Stimulated activated CD8-positive, alpha-beta memory T cell treated with anti-CD3 and anti-CD28 coated beads, Interleukin-4, amount 100 ng/mL, for 4 hours (primary cell): Measurements from ENCODE around the gene TMEM236.

Source experiments
- DNase-seq, 2 donors: peaks; one replicate each; pipeline ENCODE4 v3.0.0-alpha.2; 2020; ENCODE audit warnings: low read depth in 2 of 2, low spot score in 1 of 2

TMEM236 gene

GRCh38 chr10:17787087-17787961 lies 35.3 kb downstream of the TMEM236 start:
- DNase-seq: no peak

- no peak for DNase-seq
These were observed 36.6 kb downstream of the TMEM236 start for GRCh38 chr10:17788646-17789045.

GRCh38 chr10:17789396-17789795 lies 37.4 kb downstream of the TMEM236 start:
- no peak for DNase-seq

- DNase-seq: no peak
These were observed 38.6 kb downstream of the TMEM236 start for GRCh38 chr10:17790651-17791050.

GRCh38 chr10:17792991-17793390 lies 41.0 kb downstream of the TMEM236 start:
- DNase-seq: no peak

- DNase-seq: no peak
These were observed 42.0 kb downstream of the TMEM236 start for GRCh38 chr10:17793823-17794644.

- no peak for DNase-seq
These were observed 43.1 kb downstream of the TMEM236 start for GRCh38 chr10:17795083-17795482.

- no peak for DNase-seq
These were observed 44.0 kb downstream of the TMEM236 start for GRCh38 chr10:17795813-17796594.

- no peak for DNase-seq
These were observed 49.5 kb downstream of the TMEM236 start for GRCh38 chr10:17801507-17801906.

- DNase-seq: no peak
These were observed 50.3 kb downstream of the TMEM236 start for GRCh38 chr10:17802350-17802749.

- no peak for DNase-seq
These were observed 51.0 kb downstream of the TMEM236 start for GRCh38 chr10:17802976-17803375.

- DNase-seq: no peak
These were observed 53.3 kb downstream of the TMEM236 start for GRCh38 chr10:17805330-17805729.

- no peak for DNase-seq
These were observed 54.0 kb downstream of the TMEM236 start for GRCh38 chr10:17805921-17806577.

GRCh38 chr10:17808971-17809841 lies 57.2 kb downstream of the TMEM236 start, which contains the start of gene MRC1:
Gene MRC1 (plus strand): TSS chr10:17809348. CDS start chr10:17809466, 118 bp downstream.
- no peak for DNase-seq

- DNase-seq: no peak
These were observed 59.3 kb downstream of the TMEM236 start for GRCh38 chr10:17811146-17811865.

GRCh38 chr10:17814973-17815372 lies 63.0 kb downstream of the TMEM236 start:
- no peak for DNase-seq

GRCh38 chr10:17816199-17816598 lies 64.2 kb downstream of the TMEM236 start:
- DNase-seq: no peak

- no peak for DNase-seq
These were observed 65.3 kb downstream of the TMEM236 start for GRCh38 chr10:17817316-17817715.

GRCh38 chr10:17817790-17818189 lies 65.8 kb downstream of the TMEM236 start:
- no peak for DNase-seq
